NCI-H146 (cell line): ENCODE data around the gene SPDYC.
"Not testable (repeated sequence)": the region's sequence is repeated elsewhere in the genome, so short reads cannot be mapped to it uniquely, and the experiment has no call there.

Experiments used
- DNase-seq: peaks from one replicate; lab custom pipeline; 2025; lab: John Stamatoyannopoulos, UW

The SPDYC gene

DNA sequence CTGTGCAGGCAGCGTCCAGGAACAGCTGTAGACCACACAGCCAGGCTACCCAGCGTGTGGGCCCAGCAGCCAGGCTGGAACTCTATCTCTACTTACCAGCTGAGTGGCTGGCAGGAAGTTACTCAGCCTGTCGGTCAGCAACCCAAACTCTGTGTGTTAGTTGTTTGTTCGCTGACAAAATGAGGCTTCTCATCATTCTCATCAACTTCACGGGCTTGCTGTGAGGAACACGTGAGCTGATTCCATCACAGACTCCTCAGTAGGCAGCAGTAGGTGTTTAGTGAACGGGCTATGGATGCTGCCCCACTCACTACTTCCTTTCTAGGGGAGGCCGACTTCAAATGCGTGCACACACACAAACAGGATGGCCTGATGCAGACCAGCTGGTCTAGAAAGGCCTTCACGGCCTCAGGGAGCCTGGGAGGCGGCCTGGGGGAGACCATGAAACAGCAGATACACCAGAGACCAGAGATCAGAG lies 830 bp upstream of the SPDYC start:
- no peak for DNase-seq

DNA sequence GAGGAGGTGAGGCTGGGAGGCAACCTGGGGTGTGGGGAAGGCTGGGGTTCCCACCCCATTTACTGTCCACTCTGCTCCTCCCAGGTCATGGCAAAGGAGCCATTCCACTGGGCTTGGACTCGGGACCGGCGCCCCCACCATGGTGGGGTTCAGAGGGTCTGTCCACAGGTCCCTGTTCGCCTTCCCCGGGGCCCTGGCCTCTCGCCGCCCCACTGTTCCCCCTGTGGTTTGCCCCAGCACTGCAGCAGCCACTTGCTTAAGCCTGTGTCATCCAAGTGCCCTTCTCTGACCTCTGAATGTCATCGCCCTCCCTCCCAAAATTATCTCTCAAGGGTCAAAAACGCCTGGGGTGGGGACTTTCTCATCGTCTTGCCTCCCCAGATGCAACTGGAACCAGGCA lies 2.6 kb downstream of the SPDYC start:
- no peak for DNase-seq

DNA sequence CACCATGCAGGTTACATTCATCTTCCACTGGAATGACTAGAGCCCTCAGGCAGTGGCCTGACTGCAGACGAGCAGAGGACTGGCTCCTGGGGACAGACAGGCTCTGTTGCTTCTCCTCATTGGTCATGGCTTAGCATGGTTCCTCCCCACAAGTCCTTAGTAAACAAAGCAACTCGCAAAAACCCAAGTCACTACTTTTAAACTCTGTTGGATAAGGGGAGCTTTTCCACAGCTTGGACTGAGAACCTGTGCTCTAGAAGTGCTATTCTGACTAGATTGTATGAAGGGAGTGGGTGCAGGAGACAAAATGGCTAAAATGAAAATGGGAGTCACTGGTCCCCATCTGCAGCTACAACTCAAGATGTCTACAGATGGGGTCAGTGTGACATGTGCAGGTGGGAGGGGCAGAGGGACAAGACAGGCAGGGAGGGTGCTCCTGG lies 4.6 kb downstream of the SPDYC start:
- not testable (repeated sequence) for DNase-seq

DNA sequence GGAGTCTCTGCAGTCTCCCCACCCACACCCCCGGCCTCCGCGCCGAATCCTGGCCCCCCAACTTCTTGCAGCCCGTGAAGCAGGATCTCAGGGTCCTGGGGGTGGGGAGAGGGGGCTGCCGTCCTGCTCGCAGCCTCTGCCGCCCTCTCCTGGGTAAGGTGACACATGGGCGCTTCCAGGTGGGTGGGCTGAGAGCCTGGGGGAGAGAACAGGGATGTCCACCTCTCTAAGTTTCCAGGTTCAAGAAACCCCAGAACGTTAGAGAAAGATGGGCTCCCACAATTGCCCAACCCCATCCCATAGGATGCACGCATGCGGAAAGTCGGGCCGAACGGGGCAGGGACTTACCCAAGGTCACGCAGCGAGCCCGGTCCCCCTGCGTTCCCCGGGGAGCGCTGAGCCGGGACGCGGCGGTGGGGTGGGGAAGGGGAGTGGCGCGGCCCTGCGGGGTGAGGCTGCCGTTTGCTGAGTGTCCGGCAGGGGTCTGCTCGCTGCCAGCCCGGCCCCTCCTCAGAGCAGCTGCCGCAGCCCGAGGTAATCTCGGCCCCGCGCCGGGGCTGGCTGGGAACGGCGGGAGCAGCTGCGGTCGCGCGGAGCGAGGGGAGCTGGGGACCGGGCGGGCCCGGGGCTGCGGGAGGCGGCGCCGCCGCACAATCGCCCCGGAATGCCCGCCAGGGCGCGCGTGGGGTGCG lies 11.0 kb downstream of the SPDYC start:
- peak; percentile 78 for DNase-seq

DNA sequence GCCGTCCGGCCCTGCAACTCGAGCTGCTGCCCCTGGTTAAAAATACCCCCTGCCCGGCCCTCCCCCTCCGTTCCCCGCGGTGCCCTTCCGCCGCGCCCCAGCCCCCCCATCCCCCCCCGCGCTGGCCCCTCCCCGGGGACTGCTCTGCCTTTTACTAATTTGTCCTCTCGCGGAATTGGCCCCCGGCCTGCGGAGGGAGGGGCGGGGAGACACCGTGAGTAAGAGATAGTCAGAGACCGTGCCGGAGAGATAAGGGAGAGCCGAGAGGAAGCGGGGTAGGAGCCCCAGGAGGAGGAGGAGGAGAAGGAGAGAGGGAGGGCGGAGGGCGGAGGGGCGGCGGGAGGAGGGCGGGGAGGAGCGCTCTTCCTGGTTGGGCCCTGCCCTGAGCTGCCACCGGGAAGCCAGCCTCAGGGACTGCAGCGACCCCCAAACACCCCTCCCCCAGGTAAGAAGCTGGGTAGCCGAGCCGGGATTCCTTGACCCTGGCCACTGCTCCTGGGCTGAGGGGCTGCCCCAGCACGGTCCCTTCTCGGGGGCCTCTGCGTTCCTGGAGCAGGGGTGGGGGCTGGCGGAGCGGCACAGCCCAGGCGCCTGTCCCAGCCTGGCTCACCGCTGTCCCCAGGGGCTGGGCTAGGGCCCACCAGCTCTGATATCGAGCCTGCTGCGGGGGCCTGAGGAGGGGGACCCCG lies 11.7 kb downstream of the SPDYC start, which contains the start of gene CAPN1:
Gene CAPN1, plus strand, starts transcription at position 360 of the 689 bp plus-strand sequence. CDS start 774 bp downstream, outside the sequence.
- peak; percentile 84 for DNase-seq

DNA sequence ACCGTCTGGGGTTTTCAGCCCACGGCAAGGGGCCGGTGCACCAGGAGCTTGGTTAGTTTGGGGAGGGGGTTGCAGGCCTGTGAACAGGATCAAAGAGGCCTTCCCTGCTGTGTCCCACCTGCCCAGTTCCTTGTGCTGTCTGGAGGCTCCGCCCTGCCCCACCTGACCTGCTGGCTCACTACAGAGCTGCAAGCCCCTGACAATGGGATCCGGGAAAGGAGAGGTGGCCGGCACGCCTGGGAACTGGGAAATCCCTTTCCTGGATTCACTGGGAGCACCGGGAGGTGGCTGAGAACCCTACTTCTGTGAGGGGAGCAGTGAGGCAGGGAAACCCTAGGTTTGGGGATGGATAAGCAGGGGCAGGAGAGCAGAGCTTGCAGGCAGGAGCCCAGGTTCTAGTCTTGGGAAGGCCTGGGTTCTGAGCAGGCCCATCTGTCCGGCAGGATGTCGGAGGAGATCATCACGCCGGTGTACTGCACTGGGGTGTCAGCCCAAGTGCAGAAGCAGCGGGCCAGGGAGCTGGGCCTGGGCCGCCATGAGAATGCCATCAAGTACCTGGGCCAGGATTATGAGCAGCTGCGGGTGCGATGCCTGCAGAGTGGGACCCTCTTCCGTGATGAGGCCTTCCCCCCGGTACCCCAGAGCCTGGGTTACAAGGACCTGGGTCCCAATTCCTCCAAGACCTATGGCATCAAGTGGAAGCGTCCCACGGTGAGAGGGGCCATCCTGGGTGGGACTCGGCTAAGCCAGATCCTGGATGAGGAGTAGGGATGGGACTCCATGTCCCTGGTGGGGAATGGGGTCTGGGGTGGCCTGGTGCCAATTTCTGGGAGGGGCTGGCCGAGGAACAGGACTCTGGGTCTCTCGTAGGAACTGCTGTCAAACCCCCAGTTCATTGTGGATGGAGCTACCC lies 12.5 kb downstream of the SPDYC start:
- peak; percentile 83 for DNase-seq

DNA sequence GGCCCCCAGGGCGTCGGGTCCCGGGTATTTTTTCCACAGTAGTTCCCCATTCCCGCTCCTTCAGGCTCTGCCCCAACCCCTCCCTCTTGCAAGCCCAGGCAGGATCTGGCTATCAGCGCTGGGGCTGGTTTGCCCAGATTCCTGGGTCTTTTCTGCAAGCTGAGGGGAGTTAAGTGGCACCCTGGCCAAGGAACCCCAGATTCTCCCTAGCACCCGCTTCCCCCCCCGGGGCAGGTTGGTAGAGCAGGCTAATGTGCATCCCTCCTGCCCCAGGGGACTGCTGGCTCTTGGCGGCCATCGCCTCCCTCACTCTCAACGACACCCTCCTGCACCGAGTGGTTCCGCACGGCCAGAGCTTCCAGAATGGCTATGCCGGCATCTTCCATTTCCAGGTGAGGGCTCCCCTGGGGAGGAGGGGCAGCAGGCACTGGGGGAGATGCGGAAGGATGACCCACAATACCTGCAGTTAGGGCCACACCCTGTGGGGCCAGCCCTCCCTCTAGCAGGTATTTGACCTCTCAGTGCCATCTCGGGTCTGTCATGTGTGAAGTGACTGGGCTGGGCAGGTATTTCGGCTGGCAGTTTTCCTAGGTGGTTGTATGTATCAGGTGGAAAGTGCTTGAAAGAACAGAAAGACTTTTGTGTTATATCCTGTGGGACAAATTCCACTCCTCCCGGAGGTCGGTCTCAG lies 13.3 kb downstream of the SPDYC start:
- no peak for DNase-seq

DNA sequence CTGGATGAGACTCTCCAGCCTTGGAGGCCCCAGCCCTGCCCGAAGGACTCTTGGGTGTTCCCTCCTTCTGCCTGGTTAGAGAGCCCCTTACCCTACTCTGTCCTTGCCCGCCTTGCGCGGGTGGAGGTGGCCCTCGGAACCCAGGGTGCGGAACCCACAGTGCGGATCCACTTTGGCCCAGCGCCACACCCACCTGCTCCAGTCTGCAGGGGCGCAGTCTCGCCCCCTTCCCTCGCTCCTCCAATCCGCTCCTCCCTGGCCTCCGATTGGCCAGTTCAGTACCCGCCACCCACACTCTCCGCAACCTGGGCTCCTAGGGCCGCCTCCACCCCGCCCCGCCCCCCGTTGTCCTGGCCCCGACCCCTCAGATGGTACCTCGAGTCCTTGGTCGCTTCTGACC lies 14.1 kb downstream of the SPDYC start:
- no peak for DNase-seq

DNA sequence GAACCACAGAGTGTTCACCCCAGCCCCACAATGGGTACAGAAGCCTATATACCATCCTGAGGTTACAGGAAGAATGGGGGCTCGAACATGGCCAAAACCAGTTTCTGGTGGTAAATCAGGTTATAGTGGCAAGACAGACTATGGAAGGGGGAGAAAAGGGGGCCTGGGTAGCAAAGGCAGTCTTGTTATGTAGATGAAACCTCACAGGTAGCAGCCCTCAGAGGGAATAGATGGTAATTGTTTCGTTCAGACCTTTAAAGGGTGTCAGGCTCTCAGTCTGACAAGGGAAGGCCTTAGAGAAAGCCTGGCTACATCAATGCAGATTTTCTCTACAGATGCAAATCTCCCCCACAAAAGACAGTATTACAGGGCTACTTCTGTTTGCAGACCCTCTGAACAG lies 15.1 kb downstream of the SPDYC start:
- no peak for DNase-seq

DNA sequence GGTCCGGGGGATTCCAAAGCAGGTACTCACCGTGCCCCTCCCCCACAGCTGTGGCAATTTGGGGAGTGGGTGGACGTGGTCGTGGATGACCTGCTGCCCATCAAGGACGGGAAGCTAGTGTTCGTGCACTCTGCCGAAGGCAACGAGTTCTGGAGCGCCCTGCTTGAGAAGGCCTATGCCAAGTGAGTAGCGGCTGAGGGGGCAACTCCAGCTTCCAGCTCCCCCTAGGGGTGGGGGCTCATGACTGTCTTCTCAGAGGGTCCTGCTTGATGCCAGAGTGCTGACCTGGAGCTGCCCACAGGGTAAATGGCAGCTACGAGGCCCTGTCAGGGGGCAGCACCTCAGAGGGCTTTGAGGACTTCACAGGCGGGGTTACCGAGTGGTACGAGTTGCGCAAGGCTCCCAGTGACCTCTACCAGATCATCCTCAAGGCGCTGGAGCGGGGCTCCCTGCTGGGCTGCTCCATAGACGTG lies 15.9 kb downstream of the SPDYC start:
- no peak for DNase-seq

DNA sequence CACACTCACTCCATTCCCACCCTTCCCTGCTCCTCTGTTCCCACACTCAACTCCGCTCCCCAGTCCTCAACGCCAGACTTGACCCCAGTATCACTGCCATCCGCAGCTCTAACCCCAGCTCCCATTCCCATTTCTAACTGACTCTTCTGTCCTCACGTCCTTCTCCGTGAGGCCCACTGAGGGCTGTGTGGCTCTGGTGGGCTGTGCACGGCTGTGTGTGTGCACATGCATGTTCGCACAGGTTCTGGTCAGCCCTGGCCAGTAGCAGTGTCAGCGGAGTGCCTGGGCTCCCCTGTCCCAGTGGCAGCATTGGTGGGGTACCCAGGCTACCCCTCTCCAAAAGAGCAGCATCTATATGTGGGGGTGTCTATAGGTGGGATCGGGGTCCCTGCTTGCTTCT lies 16.7 kb downstream of the SPDYC start:
- DNase-seq = no peak

DNA sequence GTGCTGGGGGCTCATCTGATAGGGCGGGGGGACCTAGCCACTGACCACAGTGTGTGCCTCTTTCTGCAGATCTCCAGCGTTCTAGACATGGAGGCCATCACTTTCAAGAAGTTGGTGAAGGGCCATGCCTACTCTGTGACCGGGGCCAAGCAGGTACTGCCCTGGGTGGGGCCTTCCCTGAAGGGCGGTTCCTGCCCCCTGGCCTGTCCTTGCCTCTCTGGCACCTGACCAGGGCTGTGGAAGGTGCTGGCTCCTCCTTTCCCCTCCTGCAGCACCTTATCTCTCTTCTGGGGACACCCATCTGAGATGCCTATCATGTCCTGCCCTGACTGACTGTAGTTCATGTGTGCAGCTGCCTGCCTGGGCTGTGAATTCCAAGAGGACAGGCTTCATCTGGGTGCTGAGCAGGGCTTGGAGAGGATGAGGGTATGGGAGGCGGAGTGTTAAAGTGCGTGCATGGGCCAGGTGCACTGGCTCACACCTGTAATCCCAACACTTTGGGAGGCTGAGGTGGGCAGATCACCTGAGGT lies 17.2 kb downstream of the SPDYC start:
- no peak for DNase-seq

DNA sequence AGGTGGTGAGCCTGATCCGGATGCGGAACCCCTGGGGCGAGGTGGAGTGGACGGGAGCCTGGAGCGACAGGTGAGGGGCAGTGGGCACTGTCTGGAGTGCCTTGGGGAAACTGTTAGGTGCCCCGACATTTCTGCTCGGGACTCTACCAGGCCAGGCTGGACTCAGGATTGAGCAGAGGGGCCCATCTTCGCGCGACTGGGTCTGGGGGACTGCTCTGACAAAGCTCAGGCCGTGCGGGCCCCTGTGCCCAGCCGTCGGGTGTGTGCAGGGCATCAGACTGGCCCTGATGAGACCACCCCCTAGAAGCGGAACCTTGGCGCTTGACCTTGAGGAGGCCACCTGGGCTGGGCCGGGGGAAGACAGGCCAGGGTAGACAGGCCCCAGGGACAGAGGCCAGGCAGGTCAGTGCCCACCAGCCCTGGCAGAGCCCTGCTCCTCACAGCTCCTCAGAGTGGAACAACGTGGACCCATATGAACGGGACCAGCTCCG lies 18.0 kb downstream of the SPDYC start:
- no peak for DNase-seq

DNA sequence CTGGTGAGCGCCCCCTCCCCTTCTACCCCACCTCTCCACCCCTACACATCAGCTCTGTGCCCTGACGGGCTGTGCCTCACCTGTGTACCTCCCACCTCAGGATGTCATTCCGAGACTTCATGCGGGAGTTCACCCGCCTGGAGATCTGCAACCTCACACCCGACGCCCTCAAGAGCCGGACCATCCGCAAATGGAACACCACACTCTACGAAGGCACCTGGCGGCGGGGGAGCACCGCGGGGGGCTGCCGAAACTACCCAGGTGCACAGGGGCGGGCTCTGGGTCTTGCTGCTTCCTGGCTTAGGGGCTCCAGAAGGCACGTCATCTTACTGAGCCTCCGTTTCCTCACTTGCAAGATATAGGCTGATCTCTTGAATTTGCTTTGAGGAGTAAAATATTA lies 18.5 kb downstream of the SPDYC start:
- DNase-seq = no peak

DNA sequence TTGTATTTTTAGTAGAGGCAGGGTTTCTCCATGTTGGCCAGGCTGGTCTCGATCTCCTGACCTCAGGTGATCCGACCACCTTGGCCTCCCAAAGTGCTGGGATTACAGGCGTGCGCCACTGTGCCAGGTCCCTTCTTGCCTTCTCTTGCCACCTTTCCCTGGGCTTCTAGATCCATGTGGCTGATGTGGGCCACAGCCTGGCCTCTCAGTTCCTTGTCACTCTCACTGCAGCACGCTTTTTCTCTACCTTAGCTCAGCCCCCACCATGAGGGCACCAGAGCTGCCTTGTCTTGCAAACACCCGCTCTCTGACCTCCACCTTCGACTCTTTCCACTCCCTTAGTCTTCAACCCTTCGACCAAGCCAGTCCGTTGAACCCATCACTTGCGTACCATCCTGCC lies 19.2 kb downstream of the SPDYC start:
- no peak for DNase-seq

DNA sequence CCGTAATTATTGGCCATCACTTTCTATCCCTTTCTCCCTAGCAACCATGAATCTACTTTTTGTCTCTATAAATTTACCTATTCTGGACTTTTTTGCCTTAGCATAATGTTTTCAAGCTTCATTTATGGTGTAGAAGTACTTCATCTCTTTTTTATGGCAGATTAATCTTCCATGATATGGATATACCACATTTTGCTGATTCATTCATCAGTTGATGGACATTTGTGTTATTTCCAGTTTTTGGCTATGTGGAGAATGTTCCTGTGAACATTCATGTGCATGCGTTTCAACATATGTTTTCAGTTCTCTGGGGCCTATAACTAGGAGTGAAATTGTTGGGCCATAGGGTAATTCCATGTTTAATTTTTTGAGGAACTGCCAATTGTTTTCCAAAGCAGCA lies 24.5 kb downstream of the SPDYC start:
- DNase-seq = no peak

DNA sequence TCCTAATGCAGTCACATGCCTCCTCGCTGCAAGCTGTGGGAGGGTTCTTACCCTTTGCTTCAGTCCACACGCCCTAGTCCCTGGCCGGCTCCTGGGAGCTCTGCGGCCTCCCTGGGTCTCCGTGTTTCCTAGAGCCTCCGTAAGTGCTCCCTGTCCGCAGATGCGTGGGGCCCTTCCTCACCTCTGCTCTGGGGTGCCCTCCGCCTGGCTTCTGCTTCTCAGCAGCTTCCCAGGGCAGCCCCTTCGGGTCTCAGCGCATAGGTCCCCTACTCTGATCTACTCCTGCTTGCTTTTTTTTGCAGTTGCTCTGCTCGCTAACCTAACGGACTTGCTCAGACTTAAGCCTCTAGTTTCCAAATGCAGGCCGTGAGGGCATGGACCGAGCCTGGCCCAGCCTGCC lies 34.1 kb downstream of the SPDYC start:
- DNase-seq = no peak

DNA sequence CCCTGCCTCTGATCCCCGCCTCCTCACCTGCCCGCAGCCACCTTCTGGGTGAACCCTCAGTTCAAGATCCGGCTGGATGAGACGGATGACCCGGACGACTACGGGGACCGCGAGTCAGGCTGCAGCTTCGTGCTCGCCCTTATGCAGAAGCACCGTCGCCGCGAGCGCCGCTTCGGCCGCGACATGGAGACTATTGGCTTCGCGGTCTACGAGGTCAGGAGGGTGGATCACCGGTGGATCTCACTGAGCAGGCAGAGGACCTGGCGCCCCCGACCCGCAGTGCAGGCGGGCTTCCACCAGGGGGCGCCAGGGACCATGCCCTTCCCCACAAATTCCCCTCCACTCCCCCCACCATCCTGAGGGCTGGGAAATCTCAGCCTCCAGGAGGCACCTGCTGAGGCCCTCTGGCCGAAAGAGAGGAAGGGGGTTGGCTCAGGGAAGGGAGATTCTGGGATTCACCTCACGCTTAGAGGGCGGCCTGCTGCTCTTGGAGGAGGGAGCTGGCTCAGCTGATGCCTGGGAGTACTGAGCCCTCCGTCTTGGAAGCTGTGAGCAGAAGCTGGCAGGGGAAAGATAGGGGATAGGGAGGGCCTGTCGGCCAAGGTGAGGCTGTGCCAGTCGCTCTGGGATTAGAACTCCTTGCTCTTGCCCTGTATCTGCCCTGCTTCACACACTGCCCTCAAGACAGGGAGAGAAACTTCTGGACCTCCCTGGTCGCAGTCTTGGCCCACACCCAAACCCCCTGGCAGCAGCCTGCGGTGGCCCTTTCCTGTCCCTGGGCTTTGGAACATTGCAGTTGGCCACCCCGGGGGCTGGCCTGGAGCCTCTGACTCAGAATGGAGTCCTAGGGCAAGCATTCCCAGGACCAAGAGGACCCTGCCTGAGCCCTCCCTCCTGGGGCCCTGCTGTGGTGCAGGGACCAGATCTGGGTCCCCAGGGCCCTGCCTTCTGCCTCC lies 34.9 kb downstream of the SPDYC start:
- peak; percentile 36 for DNase-seq

DNA sequence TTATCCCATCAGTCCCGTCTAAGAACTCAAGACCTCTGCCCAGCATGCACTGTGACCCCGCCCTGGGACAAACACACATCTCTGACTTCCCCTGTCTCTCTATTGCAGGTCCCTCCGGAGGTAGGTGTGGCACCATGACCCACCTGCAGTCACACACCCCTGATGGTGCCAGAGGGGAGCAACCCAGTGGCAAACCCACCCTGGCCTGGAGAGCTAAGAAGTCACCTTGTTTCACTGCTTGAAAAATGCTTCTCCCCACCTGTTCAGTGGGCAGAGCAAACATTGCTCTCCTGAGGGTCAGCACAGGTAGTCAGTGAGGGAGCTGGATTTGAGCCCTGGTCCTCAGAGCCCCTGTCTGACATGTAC lies 35.6 kb downstream of the SPDYC start:
- DNase-seq = no peak

DNA sequence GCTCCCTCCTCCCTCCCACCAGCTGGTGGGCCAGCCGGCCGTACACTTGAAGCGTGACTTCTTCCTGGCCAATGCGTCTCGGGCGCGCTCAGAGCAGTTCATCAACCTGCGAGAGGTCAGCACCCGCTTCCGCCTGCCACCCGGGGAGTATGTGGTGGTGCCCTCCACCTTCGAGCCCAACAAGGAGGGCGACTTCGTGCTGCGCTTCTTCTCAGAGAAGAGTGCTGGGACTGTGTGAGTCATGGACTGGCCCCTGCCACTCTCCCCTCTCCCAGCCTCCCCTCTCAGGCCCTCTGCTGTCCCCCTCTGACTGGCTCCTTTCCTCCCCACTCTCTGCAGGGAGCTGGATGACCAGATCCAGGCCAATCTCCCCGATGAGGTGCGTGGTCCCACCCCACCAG lies 36.4 kb downstream of the SPDYC start:
- DNase-seq = no peak
